OCI-M2 (cell line): ENCODE measurements around the gene ICOS.

Source experiments
- DNase-seq: peaks from one replicate; lab custom pipeline; 2025; ENCODE audit not compliant: unreplicated experiment; lab: John Stamatoyannopoulos, UW

The ICOS gene

DNA sequence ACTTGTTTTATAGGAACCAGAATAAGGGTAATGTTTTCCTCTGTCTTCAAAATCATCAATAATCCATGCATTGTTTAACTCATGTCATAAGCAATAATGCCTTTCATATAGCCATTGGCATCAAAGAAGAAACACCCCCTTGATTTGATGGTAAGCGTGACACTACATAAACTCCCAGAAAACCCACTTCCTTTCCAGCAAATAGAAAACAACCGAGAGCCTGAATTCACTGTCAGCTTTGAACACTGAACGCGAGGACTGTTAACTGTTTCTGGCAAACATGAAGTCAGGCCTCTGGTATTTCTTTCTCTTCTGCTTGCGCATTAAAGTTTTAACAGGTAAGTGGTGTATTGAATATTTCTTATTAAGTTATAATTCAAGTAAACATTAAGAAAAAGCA lies at the start of gene ICOS:
Gene ICOS, plus strand, starts transcription at position 229 of the 400 bp plus-strand sequence. Its CDS starts 52 bp downstream, at position 281.
- no peak for DNase-seq

GRCh38 chr2:203887677-203888076 lies 48.9 kb upstream of the ICOS start:
- no peak for DNase-seq

GRCh38 chr2:203889542-203889941 lies 47.0 kb upstream of the ICOS start:
- DNase-seq, result no peak

GRCh38 chr2:203889944-203890343 lies 46.6 kb upstream of the ICOS start:
- no peak for DNase-seq

GRCh38 chr2:203890733-203891132 lies 45.8 kb upstream of the ICOS start:
- DNase-seq, result no peak

- no peak for DNase-seq
Measured at GRCh38 chr2:203891474-203891873, 45.1 kb upstream of the ICOS start.

DNA sequence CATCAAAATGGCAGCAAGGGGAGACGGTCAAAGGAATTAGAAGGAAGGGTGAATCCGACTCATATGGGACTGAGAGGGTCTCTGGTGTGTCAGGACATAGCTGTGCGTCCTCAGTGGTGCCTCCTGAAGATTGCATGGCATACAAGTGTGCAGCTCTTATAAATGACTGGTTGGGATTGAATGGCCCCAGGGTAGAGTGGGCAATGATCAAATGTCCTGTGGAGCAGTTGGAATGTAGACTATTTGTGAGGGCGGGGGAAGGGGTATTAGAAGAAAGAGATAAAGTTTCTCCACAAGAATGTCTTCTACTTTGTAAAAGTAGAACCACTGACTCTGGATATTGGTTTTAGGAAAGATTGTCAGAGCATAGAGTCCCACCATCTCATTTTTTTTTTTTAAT lies 44.4 kb upstream of the ICOS start:
- no peak for DNase-seq

DNA sequence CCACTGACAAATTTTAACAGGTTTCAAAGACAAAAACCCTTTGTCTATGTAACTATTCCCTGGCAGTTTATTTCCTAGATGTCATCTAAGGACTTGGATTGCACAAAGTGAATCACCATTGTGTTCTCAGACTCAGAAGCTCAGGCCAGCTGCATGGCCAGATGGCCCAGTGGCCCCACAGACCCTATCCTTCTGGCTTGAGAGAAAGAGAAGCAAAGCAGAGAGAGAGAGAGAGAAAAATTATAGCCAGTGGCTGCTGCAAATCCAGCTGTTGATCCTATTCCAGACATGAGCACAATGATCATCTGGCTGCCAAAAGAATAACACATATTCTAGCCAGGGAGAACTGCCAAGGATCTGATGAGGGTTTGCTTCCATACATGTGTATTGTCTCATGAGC lies 43.2 kb upstream of the ICOS start:
- no peak for DNase-seq

GRCh38 chr2:203893840-203894239 lies 42.7 kb upstream of the ICOS start:
- no peak for DNase-seq

DNA sequence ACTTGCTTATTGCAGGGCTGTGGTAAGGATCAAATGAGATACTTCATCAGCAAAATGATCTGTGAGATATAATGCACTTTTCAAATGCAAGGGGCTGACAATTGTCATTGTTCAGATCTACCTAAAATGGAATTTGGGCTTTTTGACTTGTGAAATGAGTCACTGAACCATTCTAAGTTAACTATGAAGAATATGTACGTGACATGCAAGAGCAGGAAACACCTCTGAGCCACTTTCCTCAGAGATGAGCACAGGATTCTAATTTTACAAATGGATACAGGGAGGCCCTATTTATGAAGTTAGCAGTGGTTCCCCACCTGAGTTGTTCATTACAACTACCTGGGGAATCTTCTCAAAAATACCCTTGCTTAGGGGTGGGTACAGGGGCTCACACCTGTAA lies 42.3 kb upstream of the ICOS start:
- DNase-seq, result no peak

GRCh38 chr2:203897544-203897943 lies 39.0 kb upstream of the ICOS start:
- no peak for DNase-seq

DNA sequence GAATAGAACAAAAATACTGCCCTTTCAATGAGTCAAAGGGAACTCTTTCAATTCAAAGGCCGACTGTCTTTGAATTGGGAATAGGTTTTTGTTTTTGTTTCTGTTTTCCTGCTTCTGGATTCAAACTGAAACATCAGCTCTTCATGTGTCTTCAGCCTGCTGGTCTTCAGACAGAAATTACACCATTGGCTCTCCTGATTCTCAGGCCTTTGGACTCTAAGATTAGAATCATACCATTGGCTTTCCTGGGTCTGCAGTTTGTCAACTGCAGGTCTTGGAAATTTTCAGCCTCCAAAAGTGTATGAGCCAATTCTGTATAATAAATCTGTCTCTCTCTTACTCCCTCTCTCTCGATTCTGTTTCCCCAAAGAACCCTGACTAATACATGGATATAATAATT lies 37.9 kb upstream of the ICOS start:
- no peak for DNase-seq

- no peak for DNase-seq
Measured at GRCh38 chr2:203900253-203900652, 36.3 kb upstream of the ICOS start.

- DNase-seq, result no peak
Measured at GRCh38 chr2:203904022-203904421, 32.5 kb upstream of the ICOS start.

DNA sequence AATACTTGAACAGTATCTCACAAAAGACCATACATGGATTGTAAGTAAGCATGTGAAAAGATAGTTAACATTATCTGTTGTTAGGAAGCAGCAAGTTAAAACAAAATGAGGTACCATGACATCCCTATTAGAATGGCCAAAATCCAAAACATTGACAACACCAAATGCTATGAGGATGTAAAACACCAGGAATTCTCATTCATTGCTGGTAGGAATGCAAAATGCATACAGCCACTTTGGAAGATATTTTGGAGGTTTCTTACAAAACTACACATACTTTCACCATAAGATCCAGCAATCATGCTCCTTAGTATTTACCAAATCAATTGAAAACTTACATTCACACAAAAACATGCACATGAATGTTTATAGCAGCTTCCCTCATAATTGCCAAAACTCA lies 30.9 kb upstream of the ICOS start:
- DNase-seq, result no peak

DNA sequence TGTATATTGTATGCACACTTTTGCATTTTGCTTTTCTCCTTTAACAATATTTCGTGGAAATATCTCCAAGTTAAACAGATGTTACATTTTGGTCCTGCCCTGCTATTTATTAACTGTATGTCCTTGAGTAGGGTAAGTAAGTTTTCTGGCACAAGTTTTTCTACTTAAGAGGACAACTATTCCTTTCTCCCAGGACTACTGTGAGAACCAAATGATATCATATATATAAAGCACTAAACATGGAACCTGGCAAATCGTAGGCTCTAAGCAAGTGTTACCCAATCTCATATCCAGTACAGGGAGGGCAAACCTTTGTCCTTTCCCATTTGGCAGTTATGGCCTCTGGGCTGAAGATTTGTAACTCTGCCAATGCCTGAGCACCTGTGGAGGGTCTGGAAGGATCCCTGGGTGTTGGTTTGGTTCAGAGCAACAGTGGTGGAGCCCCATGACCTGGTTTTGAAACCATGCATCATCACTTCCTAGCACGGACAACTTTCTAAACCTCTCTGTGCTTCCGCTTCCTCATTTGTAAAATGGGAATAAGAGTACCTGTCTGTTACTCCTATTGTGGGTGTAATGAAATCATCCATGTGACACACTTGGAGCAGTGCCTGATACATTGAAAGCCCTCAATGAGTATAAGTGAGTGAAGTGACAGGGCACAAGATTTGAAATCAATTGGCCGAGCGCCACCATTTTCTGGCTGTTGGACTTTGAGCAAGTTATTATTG lies 28.3 kb upstream of the ICOS start:
- DNase-seq, result no peak

DNA sequence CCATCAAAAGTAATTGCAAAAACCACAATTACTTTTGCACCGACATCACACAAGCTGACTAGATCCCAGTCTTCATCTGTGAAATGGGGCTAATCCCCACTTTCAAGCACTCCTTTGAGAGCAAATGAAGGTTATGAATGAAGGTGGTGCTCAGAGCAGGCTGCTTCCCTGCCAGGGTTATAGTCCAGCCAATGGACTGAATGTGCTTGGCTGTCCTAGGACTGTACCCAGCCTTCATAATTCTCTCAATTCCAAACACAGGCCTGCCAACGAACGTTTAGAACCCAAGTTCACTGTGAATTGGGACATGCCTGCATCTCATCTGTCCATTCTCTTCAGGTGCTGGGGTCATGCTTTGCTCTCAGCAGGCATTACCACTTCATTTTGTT lies 27.8 kb upstream of the ICOS start:
- DNase-seq, result no peak

DNA sequence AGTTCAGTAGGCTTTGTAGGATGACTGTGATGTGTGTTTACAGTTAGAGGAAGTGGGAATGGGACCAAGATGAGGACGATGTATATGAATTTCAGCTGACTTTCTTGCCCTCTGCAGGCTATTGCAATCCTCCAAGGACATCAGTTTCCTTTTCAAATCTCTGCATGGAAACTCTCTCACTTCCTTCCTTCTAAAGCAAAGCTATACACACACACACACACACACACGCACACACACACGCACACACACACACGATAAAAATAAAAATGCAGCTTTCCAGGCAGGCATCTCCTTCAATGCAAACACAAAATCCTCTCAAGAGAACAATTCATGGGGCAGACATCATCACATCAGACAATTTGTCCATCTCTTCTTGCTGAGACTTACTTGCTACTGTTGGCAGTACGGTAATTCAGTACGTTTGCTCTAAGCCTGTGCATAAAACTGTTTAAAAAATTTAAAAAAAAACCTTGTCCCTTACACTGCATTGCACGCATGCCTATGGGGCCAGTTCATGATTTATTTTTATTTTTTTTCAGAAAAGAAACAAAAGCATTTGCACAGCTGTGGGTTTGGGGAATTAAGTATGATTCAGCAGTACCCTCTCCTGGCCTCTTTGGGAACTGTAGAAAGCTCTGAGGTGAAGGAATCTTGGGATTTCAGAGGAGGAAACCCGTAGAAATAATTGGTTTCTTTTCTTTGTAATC lies 27.1 kb upstream of the ICOS start:
- DNase-seq, result no peak

- no peak for DNase-seq
Measured at GRCh38 chr2:203909974-203910373, 26.6 kb upstream of the ICOS start.

GRCh38 chr2:203913947-203914346 lies 22.6 kb upstream of the ICOS start:
- no peak for DNase-seq

DNA sequence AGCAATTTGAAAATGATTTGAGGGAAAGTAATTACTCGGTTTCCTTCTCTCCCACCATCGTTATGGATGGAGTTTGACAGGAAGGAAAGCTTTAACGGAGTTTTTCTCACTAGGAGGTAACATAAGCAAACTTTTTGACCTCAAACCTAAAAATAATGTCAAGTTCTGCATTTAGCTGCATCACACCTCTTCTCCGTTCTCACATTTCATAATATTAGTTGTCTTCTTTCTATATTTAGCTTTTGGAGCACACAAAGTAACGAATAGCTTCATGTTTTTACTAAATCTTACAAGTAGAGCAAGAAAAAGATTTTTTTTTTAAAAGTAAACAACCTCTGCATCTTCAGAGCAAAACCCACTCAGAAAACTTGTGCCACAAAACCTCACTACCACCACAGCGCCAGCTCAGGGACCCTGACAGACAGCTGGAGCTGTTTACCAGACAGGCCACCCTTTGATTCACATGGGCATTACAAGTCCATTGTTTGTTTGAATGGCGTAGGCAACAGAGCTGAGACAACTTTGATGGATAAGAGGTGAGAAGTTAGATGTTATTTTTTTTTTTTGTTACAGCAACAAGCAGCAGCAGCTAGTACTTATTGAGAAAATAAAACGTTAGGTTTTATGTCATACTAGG lies 21.9 kb upstream of the ICOS start:
- DNase-seq, result no peak

- DNase-seq, result no peak
Measured at GRCh38 chr2:203915256-203915655, 21.3 kb upstream of the ICOS start.
